Hematopoietic multipotent progenitor cell treated with erythropoietin and hydrocortisone succinate and interleukin-3 and kit ligand, for 17 days (in vitro differentiated cells): ENCODE measurements around the gene AKAP8L.

Experiments used
- DNase-seq: peaks from one replicate; pipeline ENCODE4 v3.0.0-alpha.2; 2015; ENCODE audit warnings: low spot score

Gene AKAP8L, protein sequence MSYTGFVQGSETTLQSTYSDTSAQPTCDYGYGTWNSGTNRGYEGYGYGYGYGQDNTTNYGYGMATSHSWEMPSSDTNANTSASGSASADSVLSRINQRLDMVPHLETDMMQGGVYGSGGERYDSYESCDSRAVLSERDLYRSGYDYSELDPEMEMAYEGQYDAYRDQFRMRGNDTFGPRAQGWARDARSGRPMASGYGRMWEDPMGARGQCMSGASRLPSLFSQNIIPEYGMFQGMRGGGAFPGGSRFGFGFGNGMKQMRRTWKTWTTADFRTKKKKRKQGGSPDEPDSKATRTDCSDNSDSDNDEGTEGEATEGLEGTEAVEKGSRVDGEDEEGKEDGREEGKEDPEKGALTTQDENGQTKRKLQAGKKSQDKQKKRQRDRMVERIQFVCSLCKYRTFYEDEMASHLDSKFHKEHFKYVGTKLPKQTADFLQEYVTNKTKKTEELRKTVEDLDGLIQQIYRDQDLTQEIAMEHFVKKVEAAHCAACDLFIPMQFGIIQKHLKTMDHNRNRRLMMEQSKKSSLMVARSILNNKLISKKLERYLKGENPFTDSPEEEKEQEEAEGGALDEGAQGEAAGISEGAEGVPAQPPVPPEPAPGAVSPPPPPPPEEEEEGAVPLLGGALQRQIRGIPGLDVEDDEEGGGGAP

DNA sequence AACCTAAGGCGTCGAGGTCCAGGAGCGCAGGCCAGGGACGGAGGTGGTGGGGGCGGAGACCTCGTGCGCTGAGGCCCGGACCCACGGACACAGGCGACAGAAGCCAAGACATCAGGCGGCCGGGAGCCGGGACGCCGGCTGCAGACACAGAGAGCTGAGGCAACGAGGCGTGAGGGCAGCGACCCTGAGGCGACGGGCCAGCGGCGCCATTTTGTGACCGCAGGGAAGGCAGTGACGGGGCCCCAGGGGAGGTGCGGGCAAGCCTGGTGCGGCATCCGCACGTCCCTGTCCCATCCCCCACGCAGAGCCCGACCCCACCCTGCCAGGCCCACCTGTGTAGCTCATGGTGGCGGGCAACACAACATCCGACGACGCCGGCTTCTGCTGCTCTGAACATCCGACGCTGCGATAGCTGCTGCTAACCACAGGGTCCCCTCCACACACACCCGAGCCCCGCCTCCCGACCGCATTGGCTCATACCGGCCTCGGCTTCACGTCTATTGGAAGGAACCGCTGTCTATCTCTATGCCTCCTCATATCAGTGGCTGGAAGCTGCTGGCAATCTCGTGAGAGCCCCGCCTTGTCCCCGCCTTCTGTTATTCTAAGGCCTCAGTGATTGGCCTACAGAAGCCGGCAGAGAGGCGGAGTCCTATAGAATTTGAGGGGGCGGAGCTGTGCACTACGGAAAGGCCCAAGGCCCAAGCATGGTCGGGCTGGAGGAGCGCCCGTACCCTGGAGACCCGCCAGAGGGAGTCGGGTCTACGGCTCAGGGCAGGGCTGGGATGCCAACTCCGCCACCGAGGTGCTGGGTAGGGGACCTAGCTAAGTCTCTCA, at the start of gene AKAP8L:
TSS of gene AKAP8L (minus strand) at position 410 of the 834 bp plus-strand sequence. CDS start at position 345, 65 bp downstream.
- DNase-seq: peak; percentile 100

DNA sequence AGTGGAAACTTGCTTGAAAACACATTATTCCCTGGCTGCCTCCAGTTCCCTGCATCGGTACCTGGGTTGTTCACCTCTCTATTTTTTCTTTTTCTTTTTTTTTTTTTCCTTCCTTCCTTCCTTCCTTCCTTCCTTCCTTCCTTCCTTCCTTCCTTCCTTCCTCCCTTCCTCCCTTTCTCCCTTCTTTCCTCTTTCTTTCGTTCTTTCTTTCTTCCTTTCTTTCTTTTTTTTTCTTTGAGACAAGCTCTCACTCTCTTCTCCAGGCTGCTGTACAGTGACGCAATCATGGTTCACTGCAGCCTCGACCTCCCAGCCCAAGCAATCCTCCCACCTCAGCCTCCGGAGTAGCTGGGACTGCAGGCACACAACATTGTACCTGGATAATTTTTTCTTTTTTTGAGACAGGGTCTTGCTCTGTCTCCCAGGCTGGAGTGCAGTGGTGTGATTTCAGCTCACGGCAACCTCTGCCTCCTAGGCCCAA, 49.0 kb upstream of the AKAP8L start:
- no peak for DNase-seq

DNA sequence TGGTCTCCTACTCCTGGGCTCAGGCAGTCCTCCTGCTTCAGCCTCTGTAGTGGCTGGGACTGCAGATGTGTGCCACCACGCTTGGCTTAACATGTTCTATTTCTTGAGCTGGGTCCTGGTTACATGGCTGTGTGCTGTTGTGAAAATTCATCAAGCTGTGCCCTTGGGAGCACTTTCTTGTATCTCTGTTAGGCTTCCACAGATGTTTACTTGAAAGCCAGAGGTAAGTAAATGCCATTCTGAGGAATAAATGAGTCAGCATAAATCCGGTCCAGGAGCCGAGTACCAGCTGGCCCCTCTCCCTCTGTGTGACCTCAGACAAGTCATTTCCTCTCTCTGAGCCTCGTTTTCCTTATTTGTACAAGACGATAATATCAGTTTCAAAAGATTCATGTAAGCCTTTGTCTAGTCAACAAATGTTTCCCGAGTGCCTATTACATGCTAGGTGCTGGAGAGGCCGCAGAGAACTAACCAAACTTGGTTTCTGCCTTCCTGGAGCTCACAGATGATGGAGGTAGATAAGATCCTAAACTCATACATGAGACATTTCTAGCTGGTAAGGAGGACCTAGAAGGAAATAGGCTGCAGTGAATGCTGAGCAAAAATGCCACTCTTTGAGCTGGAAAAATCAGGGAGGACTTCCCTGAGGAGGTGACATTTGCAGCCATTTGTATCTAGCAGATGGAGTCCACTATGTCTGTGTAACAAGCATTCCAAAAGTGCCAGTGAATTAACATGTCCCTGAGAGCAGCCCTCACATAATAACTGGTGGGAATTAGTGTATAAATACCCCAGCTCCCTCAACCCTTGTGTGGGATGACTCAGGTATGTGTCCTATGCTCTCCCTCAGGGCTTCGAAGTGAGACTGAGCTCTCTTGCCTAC, 48.3 kb upstream of the AKAP8L start:
- DNase-seq: peak; percentile 57

DNA sequence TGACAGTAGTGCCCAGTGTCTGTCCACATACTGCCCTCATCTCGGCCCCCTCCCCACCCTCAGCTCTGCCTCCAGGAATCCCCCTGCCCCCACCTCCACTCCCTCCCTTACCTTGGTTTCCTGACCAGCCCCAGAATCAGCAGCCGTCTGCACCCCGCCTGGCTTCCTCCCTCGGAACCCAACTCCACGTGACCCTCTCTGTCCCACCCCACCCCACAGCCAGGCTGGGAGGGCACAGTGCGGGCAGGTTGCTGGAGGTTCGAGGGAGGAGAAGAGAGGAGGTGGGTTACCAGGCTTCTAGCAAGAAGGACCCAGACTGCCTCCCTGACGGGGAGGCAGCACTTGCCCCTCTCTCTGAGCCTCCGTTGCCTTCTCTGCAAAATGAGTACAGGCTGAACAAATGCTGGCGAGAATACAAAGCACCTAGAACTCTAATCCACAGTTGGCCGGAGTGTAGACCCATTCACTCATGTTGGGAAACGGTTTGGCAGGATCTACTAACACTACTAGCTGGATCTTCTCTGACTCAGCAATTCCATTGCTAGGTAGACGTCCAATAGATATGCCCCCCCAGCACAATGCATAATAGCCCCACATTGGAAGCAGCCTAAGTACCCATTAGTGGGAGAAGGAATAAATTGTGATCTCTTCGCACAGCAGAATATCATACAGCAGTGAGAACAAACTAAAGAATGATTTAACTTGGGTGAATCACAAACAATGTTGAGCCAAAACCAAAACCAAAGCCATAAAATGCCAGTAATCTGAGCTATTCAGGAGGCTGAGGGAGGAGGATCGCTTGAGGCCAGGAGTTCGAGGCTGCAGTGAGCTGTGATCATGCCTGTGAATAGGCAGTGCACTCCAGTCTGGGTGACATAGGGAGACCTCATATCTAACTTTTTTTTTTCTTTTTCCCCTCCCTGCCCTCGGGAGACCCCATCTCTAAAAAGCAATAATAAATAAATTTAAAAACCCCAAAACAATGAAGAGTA, 45.9 kb upstream of the AKAP8L start, which contains the start of gene RASAL3:
TSS of gene RASAL3 (minus strand) at position 151 of the 992 bp plus-strand sequence. CDS start 186 bp downstream, outside the sequence.
- DNase-seq: no peak

DNA sequence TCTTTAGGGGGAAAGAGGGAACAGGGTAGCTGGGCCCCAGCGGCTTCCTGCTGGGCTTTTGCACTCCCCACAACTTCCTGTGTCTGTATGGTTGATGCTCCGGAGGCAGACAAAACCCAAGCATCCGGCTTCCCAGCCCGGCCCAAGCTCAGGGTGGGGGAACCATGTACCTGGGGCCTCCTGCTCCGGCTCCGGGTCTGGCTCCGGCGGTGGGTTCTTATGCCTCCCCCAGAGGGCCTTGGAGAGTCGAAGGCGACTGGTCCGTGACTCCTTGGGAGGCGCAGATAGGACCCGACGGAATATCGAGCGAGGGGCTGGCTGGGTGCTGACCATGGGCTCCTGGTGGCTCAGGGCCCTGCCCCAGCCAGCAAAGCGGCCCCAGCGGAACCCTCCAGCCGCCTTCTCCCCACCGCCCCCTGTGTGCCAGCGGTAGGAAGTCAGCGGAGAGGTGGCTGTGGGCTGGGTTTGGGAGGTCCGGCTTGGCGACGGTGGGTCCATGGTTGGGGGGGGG, 45.1 kb upstream of the AKAP8L start:
- no peak for DNase-seq

DNA sequence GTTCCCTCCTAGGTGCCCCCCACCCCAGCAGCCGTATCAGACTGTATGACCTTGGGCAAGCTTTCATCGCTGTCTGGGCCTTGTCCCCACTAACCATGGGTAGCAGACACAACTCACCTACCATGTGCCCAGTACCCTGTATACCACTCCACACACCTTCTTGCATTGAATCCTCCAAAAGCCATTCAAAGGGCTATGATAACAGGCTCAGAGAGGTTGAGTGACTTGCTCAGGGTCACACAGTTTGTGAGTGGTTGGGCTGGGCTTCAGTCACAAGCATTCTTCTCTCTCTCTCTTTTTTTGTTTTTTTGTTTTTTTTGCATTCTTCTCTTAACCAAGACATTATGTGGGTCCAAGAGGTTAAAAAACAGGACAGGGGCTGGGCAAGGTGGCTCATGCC, 42.9 kb upstream of the AKAP8L start:
- DNase-seq: no peak

DNA sequence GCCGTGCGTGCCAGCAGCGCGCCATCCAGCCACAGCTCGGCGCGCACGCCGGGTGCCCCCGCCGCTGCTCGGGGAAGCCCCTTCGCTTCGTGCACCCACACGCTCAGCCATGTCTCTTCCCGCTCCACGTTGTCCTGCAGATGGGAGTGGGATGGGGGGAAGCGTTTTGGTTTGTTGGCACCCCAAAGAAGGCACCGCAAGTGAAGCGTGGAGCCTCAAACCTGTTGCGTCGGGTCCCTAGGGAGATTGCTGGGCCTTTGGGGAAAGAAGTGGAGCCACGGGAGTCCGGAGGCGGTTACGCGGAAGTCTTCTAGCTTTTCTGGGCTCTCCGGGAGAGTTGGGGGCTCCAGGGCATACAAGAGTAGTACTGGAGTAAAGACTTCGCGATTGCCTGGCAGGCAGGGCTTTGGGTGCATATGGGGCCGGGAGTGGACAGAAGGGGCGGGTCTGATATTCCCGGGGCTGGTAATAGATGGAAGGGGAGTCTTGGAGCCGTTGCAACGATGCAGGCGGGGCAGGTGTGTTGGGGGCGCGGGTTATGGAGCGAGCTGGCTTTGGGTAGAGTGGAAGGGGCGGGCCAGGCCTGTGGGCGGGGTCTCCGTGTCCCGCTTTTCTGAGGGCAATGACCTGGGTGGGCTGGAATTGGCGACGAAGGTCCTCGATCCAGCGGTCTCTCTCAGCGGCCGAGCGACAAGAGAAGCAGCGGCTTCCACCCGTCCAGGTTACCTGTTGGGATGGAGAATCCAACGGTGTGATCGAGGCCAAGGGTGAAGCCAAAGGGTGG, 39.1 kb upstream of the AKAP8L start:
- no peak for DNase-seq

DNA sequence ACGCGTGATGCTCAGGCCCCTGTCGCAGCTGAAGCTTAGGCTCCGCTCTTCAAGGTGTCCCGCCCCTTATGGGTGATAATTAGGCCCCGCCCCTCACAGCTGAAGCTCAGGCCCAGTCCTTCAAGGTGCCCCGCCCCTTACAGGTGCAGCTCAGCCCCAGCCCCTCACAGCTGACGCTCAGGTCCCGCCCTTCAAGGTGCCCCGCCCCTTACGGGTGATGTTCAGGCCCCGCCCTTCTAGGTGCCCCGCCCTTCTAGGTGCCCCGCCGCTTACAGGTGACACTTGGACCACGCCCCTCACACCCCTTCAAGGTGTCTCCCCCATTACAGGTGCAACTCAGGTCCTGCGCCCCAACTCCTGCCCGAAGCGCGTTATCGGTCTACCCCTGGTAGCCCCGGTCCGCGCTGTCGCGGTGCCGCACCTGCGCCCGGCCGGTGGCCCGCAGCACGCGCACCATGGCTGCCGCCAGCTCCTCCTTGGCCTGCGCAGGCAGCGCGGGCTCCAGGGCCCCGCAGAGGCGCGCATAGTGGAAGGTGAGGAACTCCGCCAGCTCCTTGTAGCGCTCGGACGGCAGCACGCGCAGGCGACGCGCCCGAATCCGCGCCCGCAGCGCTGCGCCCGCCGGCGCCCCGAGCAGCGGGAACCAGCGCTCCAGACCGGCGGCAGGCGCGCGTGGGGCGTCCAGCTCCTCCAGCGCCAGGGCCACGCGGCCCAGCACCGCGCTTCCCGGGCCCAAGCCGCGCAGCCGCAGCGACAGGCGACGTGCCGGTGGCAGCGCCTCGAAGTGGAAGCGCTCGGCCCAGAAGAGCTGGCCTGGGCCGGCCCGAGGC, 38.3 kb upstream of the AKAP8L start:
- DNase-seq: no peak

DNA sequence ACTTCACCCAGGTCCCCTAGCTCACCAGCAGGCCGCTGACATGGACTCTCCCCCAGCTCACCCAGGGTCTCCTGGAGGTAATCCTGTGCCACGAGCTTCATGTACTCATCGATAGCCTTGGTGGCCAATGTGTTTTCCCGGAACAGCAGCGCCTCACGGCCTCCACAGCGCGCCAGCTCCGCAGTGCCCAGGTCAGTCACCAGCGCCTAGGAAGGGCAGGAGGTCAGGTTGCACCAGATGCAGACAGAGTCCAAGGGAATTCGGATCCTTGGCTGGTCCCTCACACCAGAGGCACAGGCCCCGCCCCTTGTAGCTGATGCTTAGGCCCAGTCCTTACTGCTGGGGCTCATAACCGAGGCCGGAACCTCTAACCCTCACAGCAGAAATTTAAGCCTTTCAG, 37.7 kb upstream of the AKAP8L start:
- no peak for DNase-seq

DNA sequence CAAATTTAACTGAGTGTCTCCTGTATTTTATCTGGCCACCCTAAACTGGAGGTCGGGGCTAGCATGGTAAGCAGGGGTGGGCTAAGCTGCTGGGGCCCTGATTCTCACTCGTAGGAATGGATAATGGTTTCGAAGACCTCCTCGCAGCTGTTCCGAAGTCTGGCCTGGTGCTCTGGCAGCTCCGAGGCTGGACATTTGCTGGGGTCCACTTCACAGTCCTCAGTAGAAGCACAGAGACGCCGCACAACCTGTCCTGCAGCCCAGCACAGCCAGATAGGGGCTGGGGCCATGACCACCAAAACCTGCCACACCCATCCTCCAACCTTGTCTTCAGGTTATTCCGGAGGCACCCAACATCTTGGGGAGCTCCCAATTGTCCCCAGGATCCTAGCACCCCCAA, 37.2 kb upstream of the AKAP8L start:
- DNase-seq: no peak

DNA sequence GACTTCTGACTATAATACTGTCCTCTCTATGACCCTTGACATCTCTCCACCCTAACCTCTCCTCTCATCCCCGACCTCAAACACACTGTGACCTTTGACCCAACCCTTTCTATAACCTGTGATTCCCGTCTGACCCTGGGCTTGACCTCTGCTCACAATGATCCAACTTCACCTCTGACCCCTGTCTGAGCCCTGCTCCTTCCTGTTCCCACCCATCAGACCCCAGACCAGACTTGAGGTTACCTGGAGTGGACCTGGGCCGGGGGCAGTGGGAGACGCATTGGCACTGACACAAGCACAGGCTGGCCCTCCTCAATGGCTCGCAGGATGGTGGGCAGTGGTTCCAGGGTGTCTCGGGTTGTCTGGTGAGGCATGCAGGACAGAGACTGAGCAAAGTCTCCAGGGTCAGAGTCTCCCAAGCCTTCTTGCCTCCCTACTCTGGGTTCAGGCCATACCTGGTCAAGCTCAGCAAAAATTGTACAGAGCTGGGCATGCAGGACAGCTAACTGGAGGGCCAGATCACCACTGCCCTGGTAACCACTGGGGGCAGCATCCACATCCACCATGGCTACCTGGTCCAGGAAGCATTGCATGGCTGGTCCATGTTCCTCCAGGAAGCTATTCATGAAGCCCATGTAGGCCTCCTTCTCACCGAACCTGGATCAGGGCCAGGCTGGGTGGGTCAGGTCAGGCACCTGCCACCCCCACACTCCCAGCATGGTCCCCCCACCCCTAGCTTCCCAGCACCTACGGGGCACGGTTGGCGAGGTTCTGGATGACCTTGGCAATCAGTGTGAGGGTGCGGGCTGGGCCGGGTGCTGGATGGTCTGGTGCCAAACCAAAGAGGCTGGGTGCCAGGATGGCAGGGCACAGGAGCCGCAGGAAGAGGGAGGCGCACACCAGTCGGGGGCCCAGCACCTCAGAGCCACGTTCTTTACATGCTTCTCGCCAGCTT, 35.4 kb upstream of the AKAP8L start:
- no peak for DNase-seq

DNA sequence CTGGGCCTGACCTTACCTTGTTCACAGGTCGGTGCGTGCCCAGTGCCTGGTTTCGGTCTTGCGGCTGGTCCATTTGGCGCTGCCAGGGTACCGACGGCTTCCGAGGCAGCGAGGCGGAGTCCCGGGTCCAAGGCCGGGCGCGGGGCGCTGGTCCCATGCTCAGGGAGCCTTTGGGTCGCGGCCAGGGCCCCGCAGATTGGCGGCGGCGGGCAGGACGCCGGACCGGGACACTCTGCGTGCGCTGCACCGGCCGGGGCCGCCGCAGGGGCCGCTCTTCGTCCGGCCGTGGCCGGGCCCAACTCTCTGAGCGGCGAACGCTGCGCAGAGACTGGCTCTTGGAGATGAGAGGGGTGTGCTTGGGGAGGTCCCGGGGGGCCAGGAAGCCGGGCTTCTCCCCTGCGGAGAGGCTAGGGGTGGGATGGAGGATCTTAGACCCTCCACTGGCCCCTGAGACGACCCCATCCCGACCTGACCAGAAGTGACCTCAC, 34.3 kb upstream of the AKAP8L start:
- DNase-seq: no peak

DNA sequence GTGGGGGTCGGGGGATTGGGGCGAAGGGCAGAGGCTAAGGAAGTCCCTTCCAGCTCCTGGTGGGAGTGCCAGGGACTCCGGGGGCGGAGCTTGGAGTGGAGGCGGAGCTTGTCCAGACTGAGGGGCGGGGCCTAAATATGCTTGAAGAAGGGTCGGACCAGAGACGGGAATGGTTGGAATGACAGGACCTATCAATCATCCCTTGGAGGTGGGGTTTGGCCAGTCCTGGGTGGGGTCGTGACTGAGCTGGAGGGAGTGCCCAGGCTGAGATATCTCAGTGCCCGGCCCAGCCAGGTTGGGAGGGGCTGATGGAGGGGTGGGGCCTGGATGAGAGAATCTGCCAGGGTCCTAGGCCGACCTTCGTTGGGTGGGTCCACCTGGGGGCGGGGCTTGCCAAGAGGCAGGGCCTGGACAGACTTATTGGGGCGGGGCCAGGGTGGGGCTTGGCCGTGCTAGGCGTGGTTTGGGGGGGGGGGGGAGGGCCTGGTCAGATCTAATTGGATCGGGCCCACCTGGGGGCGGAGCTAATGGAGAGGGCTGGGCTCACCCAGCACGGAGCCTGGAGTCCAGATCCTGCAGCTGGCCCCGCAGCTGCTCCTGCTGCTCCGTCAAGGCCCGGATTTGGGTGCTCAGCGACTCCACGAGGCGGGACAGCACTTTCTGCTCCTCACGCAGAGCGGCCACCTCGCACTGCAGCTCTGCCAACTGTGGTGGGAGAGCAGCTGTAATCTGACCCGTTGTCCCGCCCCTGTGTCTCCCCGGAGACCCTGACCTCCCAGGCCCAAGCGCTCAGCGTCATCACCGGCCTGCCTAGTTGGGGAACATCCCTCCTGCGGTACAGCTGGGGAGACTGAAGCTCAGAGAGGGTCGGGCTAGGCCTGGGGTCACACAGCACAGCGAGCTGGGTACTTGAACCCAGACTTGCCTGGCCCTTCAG, 33.6 kb upstream of the AKAP8L start:
- DNase-seq: peak; percentile 93

DNA sequence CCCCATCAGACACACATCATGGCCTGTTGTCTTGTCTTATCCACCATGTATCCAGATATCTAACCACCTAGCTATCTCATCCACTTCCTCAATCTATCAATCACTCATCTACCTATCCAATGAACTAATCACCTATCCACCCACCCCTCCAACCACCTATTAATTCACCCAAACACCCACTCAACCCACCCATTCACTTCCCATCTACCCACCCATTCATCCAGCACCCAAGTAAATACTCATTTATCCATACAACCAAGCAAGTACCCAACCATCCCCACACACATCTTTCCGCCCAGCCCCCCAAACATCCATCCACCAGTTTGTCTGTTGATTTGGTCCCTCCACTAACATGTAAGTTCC, 31.7 kb upstream of the AKAP8L start:
- DNase-seq: no peak

DNA sequence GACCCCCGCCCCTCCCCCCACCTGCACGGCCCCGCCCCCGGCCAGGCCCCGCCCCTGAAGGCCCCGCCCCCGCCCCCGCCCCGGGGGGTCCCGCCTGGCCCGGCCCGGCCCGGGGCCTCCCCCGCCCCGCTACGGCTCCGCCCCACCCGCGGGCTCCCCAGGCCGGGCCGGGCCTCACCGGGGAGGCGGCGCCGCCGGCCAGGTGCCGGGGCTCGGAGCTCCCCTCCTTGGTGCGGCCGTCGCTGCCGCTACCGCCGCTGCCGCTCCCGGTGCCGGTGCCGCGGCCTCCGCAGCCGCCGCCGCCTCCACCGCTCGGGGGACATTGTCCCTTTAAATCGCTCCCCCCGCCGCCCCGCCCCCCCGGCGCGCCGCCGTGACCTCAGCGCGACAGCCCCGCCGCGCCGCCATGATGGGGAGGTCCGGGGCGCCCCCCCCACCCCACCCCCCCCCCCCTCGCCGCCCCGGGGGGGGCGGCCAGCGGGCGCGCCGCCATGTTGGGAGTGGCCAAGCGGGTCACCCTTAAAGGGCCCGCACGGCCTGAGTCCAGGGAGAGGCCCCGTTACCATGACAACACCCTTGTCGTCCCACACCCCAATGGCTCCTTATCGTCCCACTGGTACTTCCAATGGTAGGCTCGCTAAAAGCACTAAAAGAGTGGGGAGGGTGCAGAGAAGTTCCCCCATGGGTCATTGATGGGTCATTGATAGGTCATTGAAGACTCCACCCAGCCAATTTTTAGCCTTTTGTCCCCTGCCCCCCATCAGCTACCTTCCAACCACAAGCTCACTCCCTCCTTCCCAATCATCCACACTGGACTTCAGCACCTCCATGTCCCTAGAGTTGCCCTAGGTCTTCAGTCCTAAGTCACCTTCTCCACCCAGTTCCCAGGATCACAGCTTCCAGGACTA, 31.1 kb upstream of the AKAP8L start, which contains the start of gene WIZ:
TSS of gene WIZ (minus strand) at position 337 of the 908 bp plus-strand sequence. CDS start 1,649 bp downstream, outside the sequence.
- DNase-seq: peak; percentile 92
